ENCODE data around the gene NODAL.

Gene NODAL

GRCh38 chr10:70399177-70399576 is 42.3 kb downstream of the NODAL start:
- Histone ChIP-seq H3K36me3 (ENCODE audit: insufficient read depth, insufficient read length, low read length) (no peaks in the 10 kb centered on the region), H3K27me3 (ENCODE audit: insufficient read depth, insufficient read length) (no peaks in the 10 kb centered on the region), H3K9ac (ENCODE audit: insufficient read length, low read depth) (no peak overlapping the region), H3K9me3 (ENCODE audit: insufficient read depth, low read length) (no peaks in the 10 kb centered on the region), H3K4me3 (ENCODE audit: insufficient read length, low read depth) (no peak overlapping the region), H3K4me1 (ENCODE audit: insufficient read depth, insufficient read length) (no peaks in the 10 kb centered on the region)
- no peak for DNase-seq (ENCODE audit: low read depth, low spot score)
- TF ChIP-seq YY1 (IDR thresholded peaks at IDR 0.05; ENCODE audit: insufficient read depth, insufficient read length) (no peak), ZNF274 (IDR thresholded peaks at IDR 0.05; ENCODE audit: low read depth, low read length) (no peak), SUZ12 (IDR thresholded peaks at IDR 0.05; ENCODE audit: extremely low read depth, insufficient read depth, insufficient read length) (no peak)

GRCh38 chr10:70396140-70396539 is 45.3 kb downstream of the NODAL start:
- H3K9ac ChIP-seq (ENCODE audit: insufficient read length, low read depth), result no peak overlapping the region
- H3K4me1 ChIP-seq (ENCODE audit: insufficient read depth, insufficient read length), result no peaks in the 10 kb centered on the region
- no peak for DNase-seq (ENCODE audit: low read depth, low spot score)
- H3K9me3 ChIP-seq (ENCODE audit: insufficient read depth, low read length), result no peaks in the 10 kb centered on the region
- no peaks in the 10 kb centered on the region for H3K36me3 ChIP-seq (ENCODE audit: insufficient read depth, insufficient read length, low read length)
- H3K27me3 ChIP-seq (ENCODE audit: insufficient read depth, insufficient read length), result no peaks in the 10 kb centered on the region
- no peak overlapping the region for H3K4me3 ChIP-seq (ENCODE audit: insufficient read length, low read depth)
- TF ChIP-seq YY1 (IDR thresholded peaks at IDR 0.05; ENCODE audit: insufficient read depth, insufficient read length) (no peak), ZNF274 (IDR thresholded peaks at IDR 0.05; ENCODE audit: low read depth, low read length) (no peak), SUZ12 (IDR thresholded peaks at IDR 0.05; ENCODE audit: extremely low read depth, insufficient read depth, insufficient read length) (no peak)

- H3K36me3 ChIP-seq (ENCODE audit: insufficient read depth, insufficient read length, low read length), result no peaks in the 10 kb centered on the region
- H3K4me3 ChIP-seq (ENCODE audit: insufficient read length, low read depth), result no peak overlapping the region
- H3K4me1 ChIP-seq (ENCODE audit: insufficient read depth, insufficient read length), result no peaks in the 10 kb centered on the region
- no peaks in the 10 kb centered on the region for H3K27me3 ChIP-seq (ENCODE audit: insufficient read depth, insufficient read length)
- no peak for DNase-seq (ENCODE audit: low read depth, low spot score)
- H3K9ac ChIP-seq (ENCODE audit: insufficient read length, low read depth), result no peak overlapping the region
- H3K9me3 ChIP-seq (ENCODE audit: insufficient read depth, low read length), result no peaks in the 10 kb centered on the region
- TF ChIP-seq YY1 (IDR thresholded peaks at IDR 0.05; ENCODE audit: insufficient read depth, insufficient read length) (no peak), SUZ12 (IDR thresholded peaks at IDR 0.05; ENCODE audit: extremely low read depth, insufficient read depth, insufficient read length) (no peak), ZNF274 (IDR thresholded peaks at IDR 0.05; ENCODE audit: low read depth, low read length) (no peak)
These were observed 49.8 kb downstream of the NODAL start for GRCh38 chr10:70391654-70392053.
